Small intestine (tissue), 7 donors: ENCODE data around the gene HPCAL1. TPM values are rescaled to one million over a fixed set of nuclear protein-coding genes. Genes with fewer than 3 reads are reported as not detected.
A peak's percentile ranks its signal among the peaks of the same experiment; 100 is the strongest.

Experiments used
- DNase-seq, 2 donors: peaks; one replicate each; pipeline versions ENCODE4 v3.0.0 to v3.0.0-alpha.2; 2013
- FAIRE-seq: peaks from 2 replicates; lab custom pipeline; 2012; peaks lifted over from hg19 to GRCh38; lab: Jason Lieb, UNC
- H3K27ac ChIP-seq, 3 donors: one replicate each; pipeline ENCODE4 v1.5.1; 2013; ENCODE audit warnings: low read length in 2 of 3, mild to moderate bottlenecking in 2 of 3, control low read depth in 1 of 3, inconsistent platforms in 1 of 3, low read depth in 1 of 3, moderate library complexity in 1 of 3
- H3K27me3 ChIP-seq, 3 donors: one replicate each; pipeline ENCODE4 v1.6.1; 2013; ENCODE audit warnings: low read length in 3 of 3, inconsistent platforms in 1 of 3; ENCODE audit not compliant: control insufficient read depth in 3 of 3, insufficient read depth in 3 of 3
- H3K36me3 ChIP-seq, 3 donors: one replicate each; pipeline ENCODE4 v1.6.1; 2013; ENCODE audit warnings: low read length in 3 of 3, inconsistent platforms in 1 of 3, low read depth in 1 of 3, mild to moderate bottlenecking in 1 of 3, moderate library complexity in 1 of 3; ENCODE audit not compliant: control insufficient read depth in 3 of 3, insufficient read depth in 2 of 3
- H3K4me1 ChIP-seq, 3 donors: one replicate each; pipeline ENCODE4 v1.6.1; 2013; ENCODE audit warnings: low read length in 2 of 3, inconsistent platforms in 1 of 3, low read depth in 1 of 3, mild to moderate bottlenecking in 1 of 3, moderate library complexity in 1 of 3; ENCODE audit not compliant: control insufficient read depth in 3 of 3, insufficient read depth in 2 of 3
- H3K4me3 ChIP-seq, 3 donors: one replicate each; pipeline ENCODE4 v1.5.1; 2013; ENCODE audit warnings: low read length in 3 of 3, control low read depth in 1 of 3, inconsistent platforms in 1 of 3, low read depth in 1 of 3, mild to moderate bottlenecking in 1 of 3, moderate library complexity in 1 of 3
- H3K9me3 ChIP-seq, 2 donors: one replicate each; pipeline ENCODE4 v1.6.1; 2013; ENCODE audit warnings: low read depth in 1 of 2, low read length in 1 of 2; ENCODE audit not compliant: control insufficient read depth in 2 of 2, insufficient read depth in 1 of 2
- WGBS, 3 donors: extraction: QIAGEN DNeasy Blood & Tissue Kit; methylation state at CpG; one replicate each; pipeline ENCODE4 v1.1.7; 2013; 5-methylcytosine and 5-hydroxymethylcytosine counted together
- polyA plus RNA-seq, 4 donors: library from polyadenylated mRNA; stranded (reverse) in 3 of 4; unstranded in 1 of 4; fragments of 200-250 nt in 3 of 4; fragments of 120-200 nt in 1 of 4; gene quantifications; one replicate each; pipeline versions ENCODE4 v1.2.1 to v1.2.3, GENCODE V29; 2013
- donor health status: healthy with polysubstance abuse.
- donor health status: control.
- donor health status: control.
- donor health status: Bipolar disorder and iron deficiency.
- donor health status: healthy.

The HPCAL1 gene
- polyA plus RNA-seq, 4 donors, result 82.3 to 142 (median 94.2) TPM

- peak overlapping the region; percentile 85 to 99 (median 99) for H3K27ac ChIP-seq
- no peak for FAIRE-seq
Measured at GRCh38 chr2:10300328-10300920, 2.3 kb upstream of the HPCAL1 start.

GRCh38 chr2:10300997-10301940, 1.4 kb upstream of the HPCAL1 start:
- 24 to 61% (median 56%) methylated on average over 22 of the region's 22 CpGs for WGBS, 3 donors

More at GRCh38 chr2:10300328-10300920, 2.3 kb upstream of the HPCAL1 start:
- Histone ChIP-seq H3K27me3 (peaks cover 0 to 6% (median 0%) of the 10 kb centered on the region in 3 donors), H3K9me3 (no peaks in the 10 kb centered on the region), H3K4me1 (peaks cover 0 to 32% (median 21%) of the 10 kb centered on the region in 3 donors), H3K36me3 (no peaks in the 10 kb centered on the region), H3K4me3 (no peak overlapping the region)
- WGBS, 3 donors, result 60 to 75% (median 73%) methylated on average over 3 of the region's 3 CpGs
- DNase-seq, result peak in 1 of 2 donors; percentile 44

GRCh38 chr2:10301941-10302478, 694 bp upstream of the HPCAL1 start:
- DNase-seq, result peak in 1 of 2 donors; percentile 66
- H3K27ac ChIP-seq, result peak overlapping the region; percentile 85 to 99 (median 99)
- no peak for FAIRE-seq
- peak overlapping the region; percentile 45 to 89 (median 52) for H3K4me3 ChIP-seq
- peaks cover 0 to 3% (median 0%) of the 10 kb centered on the region in 3 donors for H3K36me3 ChIP-seq
- peaks cover 7 to 45% (median 28%) of the 10 kb centered on the region in 3 donors for H3K4me1 ChIP-seq
- no peaks in the 10 kb centered on the region for H3K9me3 ChIP-seq
- 3 to 16% (median 7%) methylated on average over 24 to 29 of the region's 29 CpGs for WGBS, 3 donors
- H3K27me3 ChIP-seq, result peaks cover 0 to 6% (median 0%) of the 10 kb centered on the region in 3 donors

More at GRCh38 chr2:10300997-10301940, 1.4 kb upstream of the HPCAL1 start:
- H3K4me3 ChIP-seq, result peak overlapping the region in 2 of 3 donors; percentile 52 to 89
- H3K27ac ChIP-seq, result peak overlapping the region; percentile 85 to 99 (median 99)
- no peaks in the 10 kb centered on the region for H3K9me3 ChIP-seq
- peaks cover 0 to 6% (median 0%) of the 10 kb centered on the region in 3 donors for H3K27me3 ChIP-seq
- FAIRE-seq (no peak), DNase-seq (peak; percentile 85 to 92)
- peaks cover 3 to 39% (median 25%) of the 10 kb centered on the region in 3 donors for H3K4me1 ChIP-seq
- peaks cover 0 to 3% (median 0%) of the 10 kb centered on the region in 3 donors for H3K36me3 ChIP-seq

- H3K27me3 ChIP-seq, result peaks cover 0 to 6% (median 0%) of the 10 kb centered on the region in 3 donors
- H3K27ac ChIP-seq, result peak overlapping the region; percentile 72 to 89 (median 74)
- H3K4me1 ChIP-seq, result peaks cover 11 to 52% (median 25%) of the 10 kb centered on the region in 3 donors
- DNase-seq (peak in 1 of 2 donors; percentile 34), FAIRE-seq (no peak)
- WGBS, 3 donors, result 0 to 1% (median 0%) methylated on average over 42 to 48 of the region's 48 CpGs
- peaks cover 0 to 3% (median 0%) of the 10 kb centered on the region in 3 donors for H3K36me3 ChIP-seq
- H3K4me3 ChIP-seq, result peak overlapping the region; percentile 77 to 89 (median 83)
- H3K9me3 ChIP-seq, result no peaks in the 10 kb centered on the region
Measured at GRCh38 chr2:10303181-10303693, 533 bp downstream of the HPCAL1 start.

- peaks cover 0 to 6% (median 0%) of the 10 kb centered on the region in 3 donors for H3K27me3 ChIP-seq
- peak; percentile 52 to 75 for DNase-seq
- no peaks in the 10 kb centered on the region for H3K9me3 ChIP-seq
- FAIRE-seq, result no peak
- peaks cover 0 to 6% (median 0%) of the 10 kb centered on the region in 3 donors for H3K36me3 ChIP-seq
- peak overlapping the region; percentile 77 to 89 (median 83) for H3K4me3 ChIP-seq
- 0 to 1% (median 1%) methylated on average over 53 of the region's 53 CpGs for WGBS, 3 donors
- H3K4me1 ChIP-seq, result peaks cover 11 to 52% (median 23%) of the 10 kb centered on the region in 3 donors
- H3K27ac ChIP-seq, result peak overlapping the region; percentile 72 to 89 (median 74)
Measured at GRCh38 chr2:10303694-10304378, 1.1 kb downstream of the HPCAL1 start.

- Histone ChIP-seq H3K36me3 (peaks cover 0 to 6% (median 0%) of the 10 kb centered on the region in 3 donors), H3K4me1 (peaks cover 11 to 52% (median 23%) of the 10 kb centered on the region in 3 donors), H3K9me3 (no peaks in the 10 kb centered on the region), H3K27me3 (peaks cover 0 to 6% (median 0%) of the 10 kb centered on the region in 3 donors), H3K4me3 (peak overlapping the region; percentile 77 to 89 (median 83)), H3K27ac (peak overlapping the region in 2 of 3 donors; percentile 66 to 74)
- WGBS, 3 donors, result 11 to 33% (median 26%) methylated on average over 28 of the region's 28 CpGs
- FAIRE-seq (no peak), DNase-seq (peak in 1 of 2 donors; percentile 22)
Measured at GRCh38 chr2:10304458-10305253, 2.0 kb downstream of the HPCAL1 start.

- FAIRE-seq (no peak), DNase-seq (peak; percentile 52 to 71)
- 0 to 18% (median 11%) methylated on average over 4 of the region's 4 CpGs for WGBS, 3 donors
- peaks cover 11 to 52% (median 23%) of the 10 kb centered on the region in 3 donors for H3K4me1 ChIP-seq
- H3K36me3 ChIP-seq, result peaks cover 0 to 6% (median 0%) of the 10 kb centered on the region in 3 donors
- peak overlapping the region in 2 of 3 donors; percentile 83 to 89 for H3K4me3 ChIP-seq
- H3K27ac ChIP-seq, result peak overlapping the region; percentile 61 to 66 (median 64)
- H3K27me3 ChIP-seq, result peaks cover 0 to 6% (median 0%) of the 10 kb centered on the region in 3 donors
- no peaks in the 10 kb centered on the region for H3K9me3 ChIP-seq
Measured at GRCh38 chr2:10305254-10305635, 2.5 kb downstream of the HPCAL1 start.
